ENCODE data around the gene WWOX.

Gene WWOX

DNA sequence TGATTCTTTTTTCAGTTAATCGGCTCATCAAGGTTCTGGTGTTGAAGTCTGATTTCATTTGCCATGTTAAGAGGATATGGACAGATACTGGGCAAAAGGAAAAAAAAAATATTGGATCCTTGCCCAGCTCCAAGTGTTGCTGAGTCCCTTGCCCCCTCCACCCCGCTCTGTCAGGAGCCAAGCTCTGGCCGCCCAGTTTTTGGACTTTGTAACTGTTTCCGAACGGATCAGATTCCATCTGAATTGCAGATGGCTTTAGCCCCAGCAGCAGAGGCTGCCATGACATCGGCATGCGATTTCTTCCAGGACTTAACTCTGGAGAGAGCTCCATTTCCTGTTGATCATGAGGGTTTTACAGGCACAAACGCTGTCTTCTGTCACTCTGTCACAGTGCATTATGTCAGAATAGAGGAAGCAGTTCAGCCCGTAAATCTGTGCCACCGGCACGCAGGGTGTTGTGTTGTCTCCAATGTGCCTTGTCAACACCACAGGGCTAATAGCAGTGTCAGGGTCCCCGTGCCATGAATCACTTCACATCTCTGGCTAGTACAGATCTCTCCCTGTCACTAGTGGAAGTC is 885.5 kb downstream of the WWOX start:
- TF ChIP-seq POLR2A (IDR thresholded peaks at IDR 0.05; ENCODE audit: low read length) (no peak), GATA1 (IDR thresholded peaks at IDR 0.05; ENCODE audit: low read depth, low read length) (no peak)
- no peak for DNase-seq

DNA sequence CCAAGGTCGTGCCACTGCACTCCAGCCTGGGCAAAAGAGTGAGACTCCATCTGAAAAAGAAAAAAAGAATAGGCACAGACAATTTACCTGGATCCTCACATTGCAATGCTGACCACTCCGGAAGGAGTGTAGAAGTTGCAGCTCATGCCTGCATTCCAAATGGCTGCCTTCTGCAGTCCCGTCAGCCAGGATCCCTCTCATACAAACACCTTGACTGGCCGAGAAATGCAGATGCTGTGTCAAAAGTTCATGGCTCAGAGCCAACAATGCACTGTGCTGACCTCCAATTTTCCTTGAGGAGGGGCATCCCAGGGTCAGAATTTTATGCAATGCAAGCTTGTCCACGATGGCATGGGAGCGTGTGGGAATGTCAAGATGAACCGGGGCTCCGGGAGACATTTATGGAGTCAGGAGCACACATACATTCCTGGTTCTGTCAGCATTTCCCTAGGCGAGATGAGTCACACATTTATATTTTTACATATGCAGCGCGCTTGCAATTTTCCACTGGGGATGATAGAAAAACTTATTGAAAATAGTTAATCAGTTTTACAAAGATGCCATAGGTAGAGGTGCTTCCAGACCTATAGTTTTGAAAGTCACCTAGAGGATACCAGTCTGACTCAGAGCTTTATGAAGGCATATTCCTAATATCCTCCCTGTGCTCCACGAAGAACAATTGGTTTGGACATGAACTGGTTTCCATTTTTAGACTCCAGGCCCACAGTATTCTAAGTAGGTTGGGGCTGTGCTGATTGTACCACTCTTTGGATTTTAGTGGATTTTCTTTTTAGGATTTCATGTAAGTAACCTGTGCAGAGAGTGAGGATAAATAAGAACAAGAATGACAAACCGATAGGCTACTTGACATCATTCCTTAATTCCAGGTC is 886.5 kb downstream of the WWOX start:
- no peak for TF ChIP-seq GATA1 (IDR thresholded peaks at IDR 0.05; ENCODE audit: low read depth, low read length)
- TF ChIP-seq POLR2A (IDR thresholded peaks at IDR 0.05; ENCODE audit: low read length) = no peak
- no peak for DNase-seq

DNA sequence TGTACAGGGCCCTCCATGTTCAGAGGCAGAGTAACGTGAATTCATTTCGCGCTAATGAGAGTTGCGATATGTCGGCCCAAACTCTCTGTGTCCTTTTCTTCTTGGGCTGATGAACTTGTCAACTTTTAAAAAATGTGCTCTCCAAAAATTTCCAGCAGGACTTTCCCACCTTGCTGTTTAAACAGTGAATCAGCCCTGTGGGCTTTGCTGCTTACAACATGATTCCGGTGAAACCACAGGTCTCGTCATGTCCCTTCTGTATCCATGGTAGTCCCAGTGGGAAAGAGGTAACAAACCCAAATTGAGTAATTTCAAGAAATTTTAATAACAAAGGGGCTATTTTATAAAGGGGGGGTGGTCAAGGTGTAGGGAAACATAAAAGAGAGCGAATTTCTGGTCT is 888.2 kb downstream of the WWOX start:
- DNase-seq = no peak
- TF ChIP-seq GATA1 (IDR thresholded peaks at IDR 0.05; ENCODE audit: low read depth, low read length) (no peak), POLR2A (IDR thresholded peaks at IDR 0.05; ENCODE audit: low read length) (no peak)

DNA sequence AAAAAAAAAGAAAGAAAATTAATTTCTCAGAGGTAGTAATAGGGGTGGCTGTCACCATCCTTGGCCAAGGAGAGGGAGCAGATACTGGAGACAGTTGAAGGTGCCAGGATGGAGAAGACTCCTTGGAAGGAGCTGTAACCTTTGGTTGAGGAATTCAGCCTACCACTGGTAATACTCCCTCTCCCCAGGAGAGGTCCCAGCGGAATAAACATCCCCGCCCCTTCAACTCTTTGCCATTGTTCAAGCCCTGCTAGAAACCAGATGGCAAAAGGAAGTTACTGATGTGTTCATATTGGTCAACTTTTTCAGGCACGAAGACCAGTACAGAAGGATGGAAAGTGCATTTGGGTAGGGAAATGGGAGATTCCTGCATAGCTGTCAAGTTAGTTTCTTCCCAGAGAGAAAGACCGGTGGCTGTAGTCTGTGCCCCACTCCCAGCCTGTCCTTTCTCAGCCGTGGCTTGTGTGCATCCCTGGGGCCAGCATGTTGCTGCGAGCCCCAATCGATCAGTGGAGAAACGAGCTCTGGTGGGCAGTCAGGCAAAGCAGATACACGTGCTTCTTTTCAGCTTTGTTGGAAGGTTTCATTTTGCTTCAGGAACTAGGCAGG is 889.0 kb downstream of the WWOX start:
- TF ChIP-seq POLR2A (IDR thresholded peaks at IDR 0.05; ENCODE audit: low read length) (no peak), GATA1 (IDR thresholded peaks at IDR 0.05; ENCODE audit: low read depth, low read length) (no peak)
- DNase-seq = no peak

DNA sequence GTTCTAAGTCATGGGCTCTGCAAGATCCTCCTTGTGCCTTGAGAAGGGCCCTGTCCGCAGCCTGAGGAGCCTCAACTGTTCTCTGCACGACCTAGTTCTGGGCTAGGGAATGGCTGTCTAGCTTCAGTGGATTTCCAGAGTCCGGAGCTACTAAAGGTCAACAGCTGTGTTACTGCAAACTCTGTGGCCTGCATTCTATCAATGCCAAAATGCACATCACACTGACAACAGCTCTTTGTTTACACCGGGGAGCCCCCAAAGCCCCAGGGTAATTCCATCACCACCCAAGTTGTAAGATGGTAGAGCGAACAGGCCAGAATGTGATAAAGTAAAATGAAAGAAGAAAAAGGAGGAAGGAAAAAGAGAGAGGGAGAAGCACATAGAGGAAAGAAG is 890.9 kb downstream of the WWOX start:
- no peak for DNase-seq

DNA sequence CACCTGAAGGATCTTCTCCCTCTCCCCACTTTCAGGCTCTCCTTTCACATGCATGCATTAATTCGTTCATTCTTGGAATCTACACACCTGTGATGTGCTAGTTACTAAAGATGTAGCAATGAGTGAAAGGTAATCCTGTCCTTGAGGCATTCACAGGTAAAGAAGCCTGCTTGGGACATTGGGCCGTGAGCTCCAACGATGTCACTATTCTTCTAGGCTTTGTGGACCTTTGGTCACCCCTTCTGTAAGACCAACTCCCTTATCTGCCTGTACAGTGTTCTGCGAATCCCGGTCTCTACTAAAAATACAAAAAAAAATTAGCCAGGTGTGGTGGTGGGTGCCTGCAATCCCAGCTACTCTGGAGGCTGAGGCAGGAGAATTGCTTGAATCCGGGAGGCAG is 892.5 kb downstream of the WWOX start:
- no peak for DNase-seq

More for the DNA sequence above, 890.9 kb downstream of the WWOX start:
- TF ChIP-seq GATA1 (IDR thresholded peaks at IDR 0.05; ENCODE audit: low read depth, low read length) = no peak
- no peak for TF ChIP-seq POLR2A (IDR thresholded peaks at IDR 0.05; ENCODE audit: low read length)

DNA sequence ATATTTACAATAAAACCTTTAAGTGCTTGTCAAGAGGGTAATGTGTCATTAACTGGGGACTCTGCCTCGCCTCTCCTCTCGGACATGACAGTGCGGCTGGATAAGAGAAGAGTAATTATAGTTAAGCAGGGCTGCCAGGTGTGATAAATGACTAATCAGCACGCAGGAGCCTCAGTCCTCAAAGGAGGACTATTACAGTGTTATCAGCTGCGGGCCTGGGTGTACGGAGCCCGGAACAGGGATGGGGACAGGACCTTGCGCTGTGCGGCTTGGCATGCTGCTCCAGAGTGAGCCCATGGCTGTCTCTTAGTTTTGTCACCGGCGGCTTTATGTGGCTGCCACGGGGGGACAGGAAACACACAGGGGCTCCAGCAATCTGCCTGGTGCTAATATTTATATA is 893.9 kb downstream of the WWOX start:
- no peak for TF ChIP-seq POLR2A (IDR thresholded peaks at IDR 0.05; ENCODE audit: low read length)
- TF ChIP-seq GATA1 (IDR thresholded peaks at IDR 0.05; ENCODE audit: low read depth, low read length) = no peak
- no peak for DNase-seq

More for the DNA sequence above, 892.5 kb downstream of the WWOX start:
- TF ChIP-seq POLR2A (IDR thresholded peaks at IDR 0.05; ENCODE audit: low read length) (no peak), GATA1 (IDR thresholded peaks at IDR 0.05; ENCODE audit: low read depth, low read length) (no peak)

DNA sequence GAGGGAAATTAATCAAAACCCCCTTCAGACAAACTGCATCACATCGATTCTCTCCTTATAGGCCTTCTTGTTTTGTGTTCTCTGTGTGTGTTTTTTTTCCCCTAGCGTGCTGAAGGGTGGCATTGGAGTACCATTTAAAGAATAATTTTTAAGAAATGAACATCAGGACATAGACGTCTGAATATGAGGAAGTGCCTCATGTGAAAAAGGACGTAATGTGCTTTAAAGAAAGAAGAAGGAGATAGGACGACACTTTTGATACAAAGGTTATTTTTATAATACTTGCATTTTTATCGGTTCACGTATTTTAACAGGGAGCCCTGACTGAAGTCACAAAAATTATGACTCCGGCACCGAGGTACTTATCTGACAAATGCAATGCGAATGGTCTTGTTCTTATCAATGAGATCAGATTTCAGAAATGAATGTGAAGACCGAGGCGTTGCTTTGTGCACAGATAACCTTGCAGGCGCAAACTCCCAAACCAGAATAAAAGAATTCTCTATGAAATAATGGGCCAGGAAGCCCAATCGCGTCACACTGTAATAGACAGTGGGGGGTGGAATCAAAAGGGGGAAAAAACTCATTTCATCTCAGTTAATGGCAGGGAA is 894.8 kb downstream of the WWOX start:
- TF ChIP-seq POLR2A (IDR thresholded peaks at IDR 0.05; ENCODE audit: low read length) = no peak
- no peak for TF ChIP-seq GATA1 (IDR thresholded peaks at IDR 0.05; ENCODE audit: low read depth, low read length)

DNA sequence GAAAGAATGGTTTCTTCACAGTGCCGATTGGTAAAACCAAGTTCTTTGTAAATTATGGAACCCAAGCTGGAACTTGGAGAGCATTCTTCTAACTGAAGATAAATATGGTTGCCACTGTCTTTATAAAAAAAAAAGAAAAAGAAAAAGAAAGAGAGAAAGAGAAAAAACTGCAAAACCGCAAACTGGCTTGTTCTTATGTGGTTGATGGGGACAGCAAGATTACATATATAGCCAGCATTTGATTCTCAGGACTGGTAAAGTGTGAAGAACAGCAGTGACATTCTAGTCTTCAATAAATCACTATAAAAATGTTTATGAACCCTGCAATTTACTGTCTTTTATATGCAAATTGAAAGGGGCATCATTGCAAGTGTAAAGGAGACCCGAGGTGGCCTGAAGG is 896.0 kb downstream of the WWOX start:
- no peak for DNase-seq
- TF ChIP-seq GATA1 (IDR thresholded peaks at IDR 0.05; ENCODE audit: low read depth, low read length) = no peak
- TF ChIP-seq POLR2A (IDR thresholded peaks at IDR 0.05; ENCODE audit: low read length) = no peak

More for the DNA sequence above, 894.8 kb downstream of the WWOX start:
- DNase-seq = no peak

DNA sequence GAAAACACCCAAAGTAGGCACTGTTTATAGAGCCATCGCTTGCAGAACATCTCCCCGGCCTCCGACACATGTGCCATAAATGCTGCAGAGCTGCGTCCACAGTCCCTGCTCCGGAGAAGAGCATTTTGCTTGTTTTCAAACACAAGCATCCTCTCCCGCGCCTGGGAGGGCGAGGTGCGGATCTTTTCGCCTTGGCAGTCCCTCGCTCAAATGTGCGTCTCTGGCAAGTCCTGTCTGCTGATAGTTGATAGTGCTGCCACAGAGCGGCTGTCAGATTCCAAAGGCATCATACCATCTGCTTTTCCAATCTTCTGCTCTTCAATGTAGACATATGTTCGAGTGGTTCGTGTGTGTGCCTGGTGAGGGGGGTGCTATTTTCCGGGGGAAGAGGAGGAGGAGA is 897.3 kb downstream of the WWOX start:
- no peak for TF ChIP-seq GATA1 (IDR thresholded peaks at IDR 0.05; ENCODE audit: low read depth, low read length)
- DNase-seq = no peak

DNA sequence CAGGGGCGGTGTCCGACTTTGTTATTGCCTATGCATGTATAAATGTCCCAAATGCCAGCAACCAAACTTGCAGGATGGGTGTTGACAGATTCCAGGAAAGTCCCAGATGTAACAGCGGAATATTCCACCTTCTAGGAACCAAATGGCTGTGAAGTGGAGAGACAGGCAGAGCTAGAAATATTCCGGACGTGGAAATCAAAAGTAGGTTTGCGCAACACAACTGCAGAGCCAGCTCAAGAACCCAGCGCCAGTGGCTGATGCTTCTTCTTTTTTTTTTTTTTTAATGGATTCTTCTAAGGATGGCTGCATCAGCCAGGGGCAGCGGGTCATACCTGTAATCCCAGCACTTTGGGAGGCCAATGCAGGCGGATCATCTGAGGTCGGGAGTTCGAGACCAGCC is 899.4 kb downstream of the WWOX start:
- no peak for DNase-seq
- TF ChIP-seq GATA1 (IDR thresholded peaks at IDR 0.05; ENCODE audit: low read depth, low read length) (no peak), POLR2A (IDR thresholded peaks at IDR 0.05; ENCODE audit: low read length) (no peak)

DNA sequence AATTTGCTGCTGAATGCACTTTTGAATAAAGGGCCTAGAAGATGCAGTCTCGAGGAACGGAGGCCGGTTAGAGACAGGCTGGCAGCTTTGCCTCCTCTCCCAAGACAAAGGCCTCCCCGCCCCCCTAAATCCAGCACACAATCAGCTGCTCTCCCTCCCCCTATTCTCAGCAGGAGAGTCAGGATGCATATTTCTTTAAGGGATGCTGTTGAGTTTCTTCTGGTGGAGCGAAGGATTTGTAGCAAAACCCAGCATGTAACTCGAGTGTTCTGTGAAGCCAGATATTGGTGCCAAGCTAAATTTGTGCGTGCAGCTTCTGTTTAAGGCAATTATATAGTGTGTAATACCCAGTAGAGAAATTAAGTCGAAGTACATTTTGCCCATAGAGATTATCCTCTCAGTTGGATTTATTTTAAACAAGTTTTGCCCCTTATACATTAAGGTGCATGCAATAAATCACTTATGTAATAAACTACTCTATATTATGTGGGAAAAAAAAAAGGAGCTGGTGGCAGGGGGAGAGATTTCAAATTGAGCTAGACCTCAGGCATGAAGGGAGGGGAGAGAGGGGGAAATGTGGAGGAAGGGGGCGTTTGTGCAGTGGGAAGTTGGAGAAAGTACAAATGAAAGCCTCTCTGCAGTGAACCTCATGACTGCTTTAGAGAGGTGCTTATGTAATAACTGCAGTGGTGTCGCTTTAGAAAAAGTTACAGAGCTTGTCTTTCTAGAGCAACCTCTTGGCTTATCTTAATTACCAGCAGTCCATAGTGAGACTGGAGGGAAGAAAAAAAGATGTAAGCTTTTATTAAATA is 901.9 kb downstream of the WWOX start:
- no peak for DNase-seq
- TF ChIP-seq GATA1 (IDR thresholded peaks at IDR 0.05; ENCODE audit: low read depth, low read length) (no peak), POLR2A (IDR thresholded peaks at IDR 0.05; ENCODE audit: low read length) (no peak)

DNA sequence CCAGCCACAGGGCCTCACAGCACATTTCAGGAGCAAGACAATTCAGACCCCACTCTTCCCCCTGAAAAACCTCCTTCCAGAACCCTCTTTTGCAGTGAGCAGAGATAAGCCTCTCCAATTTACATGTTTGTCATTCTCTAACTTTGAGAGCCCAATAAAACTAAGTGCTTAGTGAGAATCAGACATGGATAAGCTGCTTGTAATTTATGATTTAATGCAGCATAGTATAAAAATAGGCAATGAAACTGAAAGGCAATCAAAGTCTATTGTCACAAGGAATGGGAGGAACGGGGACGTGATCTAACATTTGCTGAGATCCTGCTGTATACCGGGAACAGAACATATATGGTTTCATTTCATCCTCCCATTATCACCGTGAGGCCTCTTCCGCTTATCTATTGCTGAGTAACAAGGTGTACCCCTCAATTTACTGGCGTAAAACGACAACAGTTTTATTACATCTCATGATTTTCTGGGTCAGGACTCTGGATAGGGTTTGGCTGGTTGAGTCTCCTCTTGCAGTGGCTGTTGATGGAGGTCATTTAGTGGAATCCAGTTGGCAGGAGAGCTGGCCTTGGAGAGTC is 903.7 kb downstream of the WWOX start:
- DNase-seq = no peak

More for the DNA sequence above, 903.7 kb downstream of the WWOX start:
- TF ChIP-seq POLR2A (IDR thresholded peaks at IDR 0.05; ENCODE audit: low read length) (no peak), GATA1 (IDR thresholded peaks at IDR 0.05; ENCODE audit: low read depth, low read length) (no peak)
